Tibial artery (tissue), 4 donors: ENCODE measurements around the gene ATP4A.

Source experiments
- DNase-seq, 2 donors: peaks; one replicate each; pipeline ENCODE4 v3.0.0-alpha.2; 2019
- H3K27ac ChIP-seq, 2 donors: fragments of 200-600 bp; sonication (generic) in 1 of 2; 1 replicate in 1 of 2; 2 replicates in 1 of 2; pipeline ENCODE4 v1.5.1; 2018 to 2019; ENCODE audit warnings: mild to moderate bottlenecking in 1 of 2
- H3K27me3 ChIP-seq, 2 donors: fragments of 200-600 bp; sonication (generic) in 1 of 2; one replicate each; pipeline versions ENCODE4 v1.5.1 to v1.6.0; 2016 to 2019
- H3K36me3 ChIP-seq, 3 donors: fragments of 200-600 bp; sonication (generic) in 2 of 3; one replicate each; pipeline ENCODE4 v1.5.1; 2016 to 2019; ENCODE audit warnings: mild to moderate bottlenecking in 2 of 3
- H3K4me1 ChIP-seq, 4 donors: fragments of 200-600 bp; sonication (generic) in 2 of 4; 1 replicate in 3 of 4; 2 replicates in 1 of 4; pipeline ENCODE4 v1.5.1; 2016 to 2019
- H3K4me3 ChIP-seq, 2 donors: fragments of 200-600 bp; sonication (generic) in 1 of 2; 1 replicate in 1 of 2; 2 replicates in 1 of 2; pipeline ENCODE4 v1.5.1; 2018 to 2019; ENCODE audit warnings: mild to moderate bottlenecking in 2 of 2
- H3K9me3 ChIP-seq, 3 donors: fragments of 200-600 bp; sonication (generic) in 1 of 3; one replicate each; pipeline ENCODE4 v1.5.1; 2016 to 2019
- intact Hi-C: fragments of 100-400 bp; cut with DNase I; formaldehyde crosslinking; loops from one replicate; pipeline ENCODE4 v1.15.0; 2023; ENCODE audit warnings: low total_unique reads
- TF ChIP-seq, protein P1 (sequence below), 2 experiments: fragments of 200-600 bp in 1 of 2; fragments of 450-650 bp in 1 of 2; IDR thresholded peaks; one replicate each; pipeline ENCODE4 v1.5.1; 2017 to 2019; ENCODE audit warnings: antibody characterized with exemption in 2 of 2, mild to moderate bottlenecking in 1 of 2, moderate library complexity in 1 of 2

The ATP4A gene

DNA sequence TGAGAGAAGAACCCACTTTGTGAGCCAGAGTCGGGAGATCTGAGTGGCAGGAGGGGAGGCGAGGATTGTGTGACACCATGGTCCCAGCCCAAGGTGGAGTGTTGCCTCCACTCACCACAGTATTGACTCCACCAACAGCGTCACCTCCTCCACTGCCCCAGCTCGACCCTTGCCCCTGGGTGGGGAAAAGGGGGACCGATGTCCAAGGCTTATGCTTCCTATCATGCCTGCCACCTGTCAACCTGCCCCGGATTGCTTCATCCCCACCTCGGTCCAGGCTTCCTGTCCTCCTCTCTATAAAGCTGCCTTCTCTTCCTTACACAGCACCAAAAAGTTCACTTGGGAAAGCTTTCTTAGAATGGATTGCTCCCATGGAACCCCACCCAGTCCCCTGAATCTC is 57.4 kb downstream of the ATP4A start:
- H3K4me3 ChIP-seq, result no peak overlapping the region
- DNase-seq, result no peak
- peaks cover 0 to 27% (median 0%) of the 10 kb centered on the region in 3 donors for H3K36me3 ChIP-seq
- peaks cover 0 to 17% (median 8%) of the 10 kb centered on the region in 4 donors for H3K4me1 ChIP-seq
- H3K27ac ChIP-seq, result no peak overlapping the region
- TF ChIP-seq, protein P1, sequence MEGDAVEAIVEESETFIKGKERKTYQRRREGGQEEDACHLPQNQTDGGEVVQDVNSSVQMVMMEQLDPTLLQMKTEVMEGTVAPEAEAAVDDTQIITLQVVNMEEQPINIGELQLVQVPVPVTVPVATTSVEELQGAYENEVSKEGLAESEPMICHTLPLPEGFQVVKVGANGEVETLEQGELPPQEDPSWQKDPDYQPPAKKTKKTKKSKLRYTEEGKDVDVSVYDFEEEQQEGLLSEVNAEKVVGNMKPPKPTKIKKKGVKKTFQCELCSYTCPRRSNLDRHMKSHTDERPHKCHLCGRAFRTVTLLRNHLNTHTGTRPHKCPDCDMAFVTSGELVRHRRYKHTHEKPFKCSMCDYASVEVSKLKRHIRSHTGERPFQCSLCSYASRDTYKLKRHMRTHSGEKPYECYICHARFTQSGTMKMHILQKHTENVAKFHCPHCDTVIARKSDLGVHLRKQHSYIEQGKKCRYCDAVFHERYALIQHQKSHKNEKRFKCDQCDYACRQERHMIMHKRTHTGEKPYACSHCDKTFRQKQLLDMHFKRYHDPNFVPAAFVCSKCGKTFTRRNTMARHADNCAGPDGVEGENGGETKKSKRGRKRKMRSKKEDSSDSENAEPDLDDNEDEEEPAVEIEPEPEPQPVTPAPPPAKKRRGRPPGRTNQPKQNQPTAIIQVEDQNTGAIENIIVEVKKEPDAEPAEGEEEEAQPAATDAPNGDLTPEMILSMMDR (IDR thresholded peaks at IDR 0.05), result no peak
- intact Hi-C loops, result no loop called here
- H3K27me3 ChIP-seq, result peaks cover 0 to 13% of the 10 kb centered on the region in 2 donors
- H3K9me3 ChIP-seq, result no peaks in the 10 kb centered on the region

DNA sequence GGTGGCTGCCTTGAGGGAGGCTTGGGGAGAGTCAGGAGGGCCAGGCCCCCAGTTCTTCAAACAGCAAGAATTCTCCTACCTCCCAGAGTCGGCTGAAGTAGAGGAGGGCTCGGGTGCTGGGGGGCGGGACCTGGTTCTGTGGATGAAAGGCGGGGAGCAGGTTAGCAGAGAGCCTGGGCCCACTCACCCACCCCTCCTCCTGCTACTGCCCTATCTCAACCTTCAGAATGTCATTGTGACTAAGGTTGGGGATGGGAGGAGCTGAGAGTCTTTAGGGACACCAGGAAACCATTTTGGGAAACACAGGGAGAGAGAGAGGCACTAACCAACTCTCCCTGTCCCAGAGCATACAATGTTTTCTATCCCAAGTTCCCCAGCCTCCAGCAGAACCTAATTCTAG is 60.7 kb downstream of the ATP4A start:
- TF ChIP-seq, protein P1 (IDR thresholded peaks at IDR 0.05), result no peak
- Histone ChIP-seq H3K4me1 (no peaks in the 10 kb centered on the region), H3K27me3 (peaks cover 0 to 4% of the 10 kb centered on the region in 2 donors), H3K27ac (no peak overlapping the region), H3K9me3 (no peaks in the 10 kb centered on the region), H3K36me3 (peaks cover 0 to 59% (median 0%) of the 10 kb centered on the region in 3 donors), H3K4me3 (no peak overlapping the region)
- intact Hi-C loops, result no loop called here
- DNase-seq, result no peak

DNA sequence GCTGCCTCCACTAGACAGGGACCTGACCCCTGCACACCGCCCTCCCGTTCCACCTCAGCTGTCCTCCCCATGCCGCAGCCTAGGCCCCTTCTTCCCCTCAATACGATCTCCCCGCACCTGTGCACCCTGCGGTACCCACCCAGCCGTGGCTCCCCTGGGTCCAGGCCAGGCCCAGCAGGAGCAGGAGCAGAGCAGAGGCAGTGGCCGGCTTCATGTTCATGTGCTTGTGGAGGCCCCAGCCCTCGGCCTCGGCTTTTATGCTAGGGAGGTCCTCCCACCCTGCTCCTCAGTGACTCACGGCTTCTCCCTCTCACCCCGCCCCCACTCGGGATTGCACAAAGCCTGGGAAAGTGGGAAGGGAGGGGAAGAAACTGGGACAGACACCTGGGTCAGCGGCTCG is 61.8 kb downstream of the ATP4A start:
- TF ChIP-seq, protein P1 (IDR thresholded peaks at IDR 0.05), result no peak
- Histone ChIP-seq H3K4me1 (no peaks in the 10 kb centered on the region), H3K4me3 (no peak overlapping the region), H3K9me3 (no peaks in the 10 kb centered on the region), H3K27me3 (no peaks in the 10 kb centered on the region), H3K27ac (no peak overlapping the region), H3K36me3 (peaks cover 0 to 65% (median 0%) of the 10 kb centered on the region in 3 donors)
- intact Hi-C loops, result no loop called here
- no peak for DNase-seq

DNA sequence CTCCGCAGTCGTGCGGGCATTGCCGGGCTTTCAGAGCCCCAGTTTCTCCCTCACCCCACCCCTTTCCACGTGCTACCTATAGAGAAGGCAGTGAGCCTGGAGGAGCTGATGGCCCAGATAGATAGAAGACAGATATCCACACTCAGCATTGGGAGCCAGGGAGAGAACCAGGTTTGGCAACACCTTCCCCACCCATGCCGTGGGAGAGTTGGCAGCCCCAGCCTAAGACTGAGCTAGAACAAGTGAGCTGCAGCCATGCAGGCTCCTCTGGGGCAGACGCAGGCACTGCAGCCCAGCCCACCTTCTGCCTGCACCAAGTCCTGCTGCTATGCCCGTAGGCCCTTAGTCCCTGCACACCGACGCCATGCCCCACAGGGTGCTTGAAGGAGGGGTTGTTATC is 62.8 kb downstream of the ATP4A start:
- Histone ChIP-seq H3K4me1 (peaks cover 0 to 2% (median 0%) of the 10 kb centered on the region in 4 donors), H3K27ac (no peak overlapping the region), H3K36me3 (peaks cover 0 to 61% (median 0%) of the 10 kb centered on the region in 3 donors), H3K9me3 (no peaks in the 10 kb centered on the region), H3K27me3 (peaks cover 0 to 3% of the 10 kb centered on the region in 2 donors), H3K4me3 (no peak overlapping the region)
- TF ChIP-seq, protein P1 (IDR thresholded peaks at IDR 0.05), result no peak
- no peak for DNase-seq
- intact Hi-C loops, result no loop called here
